K562 (cell line): ENCODE measurements around the gene MYO1D. TPM values are rescaled to one million over a fixed set of nuclear protein-coding genes. Genes with fewer than 3 reads are reported as not detected.
A peak's percentile ranks its signal among the peaks of the same experiment; 100 is the strongest.

Source experiments
- BCOR ChIP-seq: fragments of 450-650 bp; IDR thresholded peaks from 2 replicates; pipeline ENCODE4 v1.6.1; 2016
- CREM ChIP-seq: IDR thresholded peaks from 2 replicates; pipeline ENCODE4 v1.6.1; 2014; ENCODE audit warnings: antibody characterized with exemption, low read depth
- CSDE1 ChIP-seq, 2 experiments: fragments of 450-650 bp; IDR thresholded peaks; 2 replicates each; pipeline ENCODE4 v1.6.1; 2016; ENCODE audit warnings: mild to moderate bottlenecking in 1 of 2
- EP400 ChIP-seq: fragments of 450-650 bp; IDR thresholded peaks from 2 replicates; pipeline ENCODE4 v1.6.1; 2017; ENCODE audit warnings: antibody characterized with exemption, mild to moderate bottlenecking, moderate library complexity
- JUNB ChIP-seq: fragments of 450-650 bp; formaldehyde crosslinking; conservative IDR thresholded peaks from 2 replicates; pipeline ENCODE4 v1.4.0; 2020; ENCODE audit warnings: mild to moderate bottlenecking
- SIN3A ChIP-seq, 2 experiments: fragments of 150-350 bp in 1 of 2; IDR thresholded peaks; 2 replicates each; pipeline ENCODE4 v1.6.1; 2011 to 2016; ENCODE audit warnings: borderline replicate concordance in 2 of 2, low read depth in 2 of 2, low read length in 2 of 2, mild to moderate bottlenecking in 2 of 2, moderate library complexity in 2 of 2; ENCODE audit not compliant: control insufficient read depth in 1 of 2
- SLC30A9 ChIP-seq: fragments of 250-450 bp; sonication (Bioruptor Pico); IDR thresholded peaks from 2 replicates; pipeline ENCODE4 v1.8.0; 2022; ENCODE audit warnings: mild to moderate bottlenecking, moderate library complexity
- SREBF2 ChIP-seq: sonication (generic); formaldehyde crosslinking; IDR thresholded peaks from 2 replicates; pipeline ENCODE4 v1.4.0; 2020; ENCODE audit warnings: mild to moderate bottlenecking, missing genetic modification reagents
- ZFP1 ChIP-seq: fragments of 450-650 bp; formaldehyde crosslinking; IDR thresholded peaks from 2 replicates; pipeline ENCODE4 v1.4.0; 2020; ENCODE audit warnings: mild to moderate bottlenecking, mixed read lengths
- ZNF785 ChIP-seq: fragments of 250-450 bp; sonication (Bioruptor Pico); IDR thresholded peaks from 2 replicates; pipeline ENCODE4 v1.4.0; 2020; ENCODE audit warnings: mild to moderate bottlenecking
- polyA plus RNA-seq, 8 experiments: library from polyadenylated mRNA; depleted of rRNA in 4 of 8; stranded (reverse) in 5 of 8; unstranded in 3 of 8; fragments of >200 nt; fragmentation: Nextera tagmentation in 2 of 8; fragmentation: Illumina TruSeq in 1 of 8; extraction: Ambion mirVana in 2 of 8; extraction: Trizol in 1 of 8; gene quantifications; 2 replicates each; pipeline versions ENCODE4 v1.2.1 to v1.2.3, GENCODE V29; 2011 to 2014; ENCODE audit warnings: inconsistent platforms in 1 of 8, missing spikeins in 1 of 8
- total RNA-seq, 7 experiments: library from RNA; depleted of rRNA in 6 of 7; stranded (reverse); fragments of >200 nt in 6 of 7; fragmentation: Illumina TruSeq in 2 of 7; extraction: Trizol in 2 of 7; gene quantifications; 2 replicates each; pipeline versions ENCODE4 v1.2.1 to v1.2.3, GENCODE V29; 2011 to 2021; ENCODE audit warnings: low replicate concordance in 1 of 7
- TF ChIP-seq, protein P1 (sequence below): fragments of 200-800 bp; sonication (Bioruptor generic); IDR thresholded peaks from 2 replicates; pipeline ENCODE4 v1.6.1; 2017; ENCODE audit warnings: missing genetic modification characterization, missing compliant biosample characterization
- TF ChIP-seq, protein P2 (sequence below): sonication (generic); formaldehyde crosslinking; IDR thresholded peaks from 2 replicates; pipeline ENCODE4 v1.8.0; 2022; ENCODE audit warnings: missing genetic modification reagents, mild to moderate bottlenecking, borderline replicate concordance
- TF ChIP-seq, protein P3 (sequence below): IDR thresholded peaks from 3 replicates; pipeline ENCODE4 v1.6.1; 2011; ENCODE audit warnings: borderline replicate concordance, mild to moderate bottlenecking, moderate library complexity; ENCODE audit not compliant: insufficient read length; ENCODE audit errors: extremely low read depth
- TF ChIP-seq, protein P4 (sequence below), 2 experiments: IDR thresholded peaks in 1 of 2; conservative IDR thresholded peaks in 1 of 2; 2 replicates each; pipeline ENCODE4 v1.6.1; 2016; ENCODE audit warnings: low read depth in 2 of 2, mild to moderate bottlenecking in 1 of 2, missing compliant biosample characterization in 1 of 2, missing genetic modification characterization in 1 of 2, moderate library complexity in 1 of 2
- TF ChIP-seq, protein P5 (sequence below): fragments of 450-650 bp; IDR thresholded peaks from 2 replicates; pipeline ENCODE4 v1.7.1; 2018; ENCODE audit warnings: mild to moderate bottlenecking, low read depth; ENCODE audit not compliant: partially characterized antibody
- TF ChIP-seq, protein P6 (sequence below): sonication (generic); formaldehyde crosslinking; IDR thresholded peaks from 2 replicates; pipeline ENCODE4 v1.5.0; 2020; ENCODE audit warnings: missing genetic modification reagents

The MYO1D gene
- total and polyA plus RNA-seq, 9 of the 15 experiments (the other 6 are each of a cell fraction or from before 2014, with no cell fraction given): 2.1 to 71.2 (median 45.4) TPM

DNA sequence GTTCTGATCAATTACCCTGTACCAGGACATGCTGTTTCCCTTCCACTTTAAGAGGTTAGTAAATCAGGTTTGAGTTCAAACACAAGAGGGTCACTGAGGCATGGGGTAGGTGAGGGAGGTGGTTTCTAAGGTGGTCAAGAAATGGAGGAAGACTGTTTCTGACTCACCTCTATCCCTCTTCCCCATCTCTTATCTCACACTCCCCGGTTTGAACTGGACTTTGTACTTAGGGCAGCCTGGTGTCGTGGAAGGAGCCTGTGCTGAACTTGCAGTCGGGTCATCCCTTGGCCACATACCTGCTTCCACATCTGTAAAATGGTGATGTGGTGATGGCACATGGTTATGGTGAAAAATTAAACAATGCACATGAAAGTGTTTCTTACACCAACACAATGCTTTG is 33.8 kb upstream of the MYO1D start (continued):
- TF ChIP-seq SIN3A (IDR thresholded peaks at IDR 0.05; ENCODE audit: borderline replicate concordance in 2 of 2, control insufficient read depth in 1 of 2, low read depth in 2 of 2, low read length in 2 of 2) (no peak), ZNF785 (no peak), EP400 (no peak), SLC30A9 (CRISPR knock-in tag) (no peak), ZFP1 (CRISPR knock-in tag) (no peak), JUNB (no peak), CSDE1 (IDR thresholded peaks at IDR 0.05) (no peak), CREM (0 out of 2 replicates have a peak, but pooled peaks have one; percentile 8), BCOR (no peak), SREBF2 (CRISPR knock-in tag) (no peak)
- TF ChIP-seq, protein P1, sequence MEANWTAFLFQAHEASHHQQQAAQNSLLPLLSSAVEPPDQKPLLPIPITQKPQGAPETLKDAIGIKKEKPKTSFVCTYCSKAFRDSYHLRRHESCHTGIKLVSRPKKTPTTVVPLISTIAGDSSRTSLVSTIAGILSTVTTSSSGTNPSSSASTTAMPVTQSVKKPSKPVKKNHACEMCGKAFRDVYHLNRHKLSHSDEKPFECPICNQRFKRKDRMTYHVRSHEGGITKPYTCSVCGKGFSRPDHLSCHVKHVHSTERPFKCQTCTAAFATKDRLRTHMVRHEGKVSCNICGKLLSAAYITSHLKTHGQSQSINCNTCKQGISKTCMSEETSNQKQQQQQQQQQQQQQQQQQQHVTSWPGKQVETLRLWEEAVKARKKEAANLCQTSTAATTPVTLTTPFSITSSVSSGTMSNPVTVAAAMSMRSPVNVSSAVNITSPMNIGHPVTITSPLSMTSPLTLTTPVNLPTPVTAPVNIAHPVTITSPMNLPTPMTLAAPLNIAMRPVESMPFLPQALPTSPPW (CRISPR knock-in tag): no peak
- TF ChIP-seq, protein P2, sequence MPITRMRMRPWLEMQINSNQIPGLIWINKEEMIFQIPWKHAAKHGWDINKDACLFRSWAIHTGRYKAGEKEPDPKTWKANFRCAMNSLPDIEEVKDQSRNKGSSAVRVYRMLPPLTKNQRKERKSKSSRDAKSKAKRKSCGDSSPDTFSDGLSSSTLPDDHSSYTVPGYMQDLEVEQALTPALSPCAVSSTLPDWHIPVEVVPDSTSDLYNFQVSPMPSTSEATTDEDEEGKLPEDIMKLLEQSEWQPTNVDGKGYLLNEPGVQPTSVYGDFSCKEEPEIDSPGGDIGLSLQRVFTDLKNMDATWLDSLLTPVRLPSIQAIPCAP (CRISPR knock-in tag): no peak
- TF ChIP-seq, protein P3, sequence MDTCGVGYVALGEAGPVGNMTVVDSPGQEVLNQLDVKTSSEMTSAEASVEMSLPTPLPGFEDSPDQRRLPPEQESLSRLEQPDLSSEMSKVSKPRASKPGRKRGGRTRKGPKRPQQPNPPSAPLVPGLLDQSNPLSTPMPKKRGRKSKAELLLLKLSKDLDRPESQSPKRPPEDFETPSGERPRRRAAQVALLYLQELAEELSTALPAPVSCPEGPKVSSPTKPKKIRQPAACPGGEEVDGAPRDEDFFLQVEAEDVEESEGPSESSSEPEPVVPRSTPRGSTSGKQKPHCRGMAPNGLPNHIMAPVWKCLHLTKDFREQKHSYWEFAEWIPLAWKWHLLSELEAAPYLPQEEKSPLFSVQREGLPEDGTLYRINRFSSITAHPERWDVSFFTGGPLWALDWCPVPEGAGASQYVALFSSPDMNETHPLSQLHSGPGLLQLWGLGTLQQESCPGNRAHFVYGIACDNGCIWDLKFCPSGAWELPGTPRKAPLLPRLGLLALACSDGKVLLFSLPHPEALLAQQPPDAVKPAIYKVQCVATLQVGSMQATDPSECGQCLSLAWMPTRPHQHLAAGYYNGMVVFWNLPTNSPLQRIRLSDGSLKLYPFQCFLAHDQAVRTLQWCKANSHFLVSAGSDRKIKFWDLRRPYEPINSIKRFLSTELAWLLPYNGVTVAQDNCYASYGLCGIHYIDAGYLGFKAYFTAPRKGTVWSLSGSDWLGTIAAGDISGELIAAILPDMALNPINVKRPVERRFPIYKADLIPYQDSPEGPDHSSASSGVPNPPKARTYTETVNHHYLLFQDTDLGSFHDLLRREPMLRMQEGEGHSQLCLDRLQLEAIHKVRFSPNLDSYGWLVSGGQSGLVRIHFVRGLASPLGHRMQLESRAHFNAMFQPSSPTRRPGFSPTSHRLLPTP: no peak
- TF ChIP-seq, protein P4, sequence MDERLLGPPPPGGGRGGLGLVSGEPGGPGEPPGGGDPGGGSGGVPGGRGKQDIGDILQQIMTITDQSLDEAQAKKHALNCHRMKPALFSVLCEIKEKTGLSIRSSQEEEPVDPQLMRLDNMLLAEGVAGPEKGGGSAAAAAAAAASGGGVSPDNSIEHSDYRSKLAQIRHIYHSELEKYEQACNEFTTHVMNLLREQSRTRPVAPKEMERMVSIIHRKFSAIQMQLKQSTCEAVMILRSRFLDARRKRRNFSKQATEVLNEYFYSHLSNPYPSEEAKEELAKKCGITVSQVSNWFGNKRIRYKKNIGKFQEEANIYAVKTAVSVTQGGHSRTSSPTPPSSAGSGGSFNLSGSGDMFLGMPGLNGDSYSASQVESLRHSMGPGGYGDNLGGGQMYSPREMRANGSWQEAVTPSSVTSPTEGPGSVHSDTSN (CRISPR knock-in tag; IDR thresholded peaks at IDR 0.05; ENCODE audit: low read depth): no peak
- TF ChIP-seq, protein P4 (tag; conservative IDR thresholded peaks at IDR 0.05; ENCODE audit: low read depth): no peak
- TF ChIP-seq, protein P5, sequence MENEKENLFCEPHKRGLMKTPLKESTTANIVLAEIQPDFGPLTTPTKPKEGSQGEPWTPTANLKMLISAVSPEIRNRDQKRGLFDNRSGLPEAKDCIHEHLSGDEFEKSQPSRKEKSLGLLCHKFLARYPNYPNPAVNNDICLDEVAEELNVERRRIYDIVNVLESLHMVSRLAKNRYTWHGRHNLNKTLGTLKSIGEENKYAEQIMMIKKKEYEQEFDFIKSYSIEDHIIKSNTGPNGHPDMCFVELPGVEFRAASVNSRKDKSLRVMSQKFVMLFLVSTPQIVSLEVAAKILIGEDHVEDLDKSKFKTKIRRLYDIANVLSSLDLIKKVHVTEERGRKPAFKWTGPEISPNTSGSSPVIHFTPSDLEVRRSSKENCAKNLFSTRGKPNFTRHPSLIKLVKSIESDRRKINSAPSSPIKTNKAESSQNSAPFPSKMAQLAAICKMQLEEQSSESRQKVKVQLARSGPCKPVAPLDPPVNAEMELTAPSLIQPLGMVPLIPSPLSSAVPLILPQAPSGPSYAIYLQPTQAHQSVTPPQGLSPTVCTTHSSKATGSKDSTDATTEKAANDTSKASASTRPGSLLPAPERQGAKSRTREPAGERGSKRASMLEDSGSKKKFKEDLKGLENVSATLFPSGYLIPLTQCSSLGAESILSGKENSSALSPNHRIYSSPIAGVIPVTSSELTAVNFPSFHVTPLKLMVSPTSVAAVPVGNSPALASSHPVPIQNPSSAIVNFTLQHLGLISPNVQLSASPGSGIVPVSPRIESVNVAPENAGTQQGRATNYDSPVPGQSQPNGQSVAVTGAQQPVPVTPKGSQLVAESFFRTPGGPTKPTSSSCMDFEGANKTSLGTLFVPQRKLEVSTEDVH: no peak
- TF ChIP-seq, protein P6, sequence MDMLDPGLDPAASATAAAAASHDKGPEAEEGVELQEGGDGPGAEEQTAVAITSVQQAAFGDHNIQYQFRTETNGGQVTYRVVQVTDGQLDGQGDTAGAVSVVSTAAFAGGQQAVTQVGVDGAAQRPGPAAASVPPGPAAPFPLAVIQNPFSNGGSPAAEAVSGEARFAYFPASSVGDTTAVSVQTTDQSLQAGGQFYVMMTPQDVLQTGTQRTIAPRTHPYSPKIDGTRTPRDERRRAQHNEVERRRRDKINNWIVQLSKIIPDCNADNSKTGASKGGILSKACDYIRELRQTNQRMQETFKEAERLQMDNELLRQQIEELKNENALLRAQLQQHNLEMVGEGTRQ (CRISPR knock-in tag): no peak
